ENCODE data around the gene CDR2L.

- TF ChIP-seq CTCF (IDR thresholded peaks at IDR 0.05) (no peak), EP300 (IDR thresholded peaks at IDR 0.05) (no peak), POLR2AphosphoS5 (IDR thresholded peaks at IDR 0.05) (no peak), POLR2A (IDR thresholded peaks at IDR 0.05) (no peak)
Observed at GRCh38 chr17:74975943-74976342, 11.5 kb upstream of the CDR2L start.
